GM10847 (cell line): ENCODE data around the gene FRAS1.

Experiments used
- POLR2A ChIP-seq: IDR thresholded peaks from 2 replicates; pipeline ENCODE4 v1.6.1; 2011; ENCODE audit not compliant: insufficient read length; ENCODE audit errors: extremely low read depth

FRAS1 gene

DNA sequence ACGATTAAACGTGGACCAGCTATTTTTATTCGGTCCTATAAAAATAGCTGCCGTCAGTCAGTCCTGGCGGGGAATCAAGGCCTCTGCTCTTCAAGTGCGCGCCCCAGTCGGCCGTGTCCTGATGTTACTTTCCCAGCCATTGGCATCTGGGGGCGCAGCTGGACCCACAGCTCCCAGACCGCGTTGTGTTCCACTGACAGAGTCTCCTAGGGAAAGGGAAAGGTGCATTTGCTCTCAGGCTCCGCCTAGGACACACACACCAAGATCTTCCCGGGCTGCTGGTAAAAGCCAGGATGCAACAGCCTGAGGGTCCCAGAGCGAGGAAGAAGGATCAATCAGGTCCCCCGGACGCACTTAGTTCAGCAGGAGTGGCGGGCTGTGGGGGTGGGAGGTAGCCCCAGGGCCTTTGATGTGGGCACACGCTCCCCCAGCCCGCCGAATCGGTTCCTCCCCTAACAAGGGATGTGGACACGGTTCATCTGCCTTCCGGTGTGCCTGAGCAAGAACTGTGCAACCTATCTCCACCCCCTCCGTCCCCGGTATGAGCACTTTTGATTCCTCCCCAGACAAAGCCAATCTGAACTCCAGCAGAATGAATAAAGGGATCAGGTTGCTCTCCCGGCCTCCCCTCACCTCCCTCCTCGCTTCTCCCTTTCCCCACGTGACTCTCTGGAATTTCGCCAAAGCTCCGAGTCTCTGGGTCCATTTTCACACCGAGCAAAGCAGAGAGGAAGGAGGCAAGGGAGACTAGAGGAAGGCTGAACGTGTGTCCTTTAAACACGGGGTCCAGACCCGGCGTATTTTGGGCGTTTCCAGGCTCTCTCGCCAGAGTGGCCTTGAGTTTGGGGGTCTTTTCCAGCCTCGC lies 626 bp upstream of the FRAS1 start:
- TF ChIP-seq POLR2A, result no peak

DNA sequence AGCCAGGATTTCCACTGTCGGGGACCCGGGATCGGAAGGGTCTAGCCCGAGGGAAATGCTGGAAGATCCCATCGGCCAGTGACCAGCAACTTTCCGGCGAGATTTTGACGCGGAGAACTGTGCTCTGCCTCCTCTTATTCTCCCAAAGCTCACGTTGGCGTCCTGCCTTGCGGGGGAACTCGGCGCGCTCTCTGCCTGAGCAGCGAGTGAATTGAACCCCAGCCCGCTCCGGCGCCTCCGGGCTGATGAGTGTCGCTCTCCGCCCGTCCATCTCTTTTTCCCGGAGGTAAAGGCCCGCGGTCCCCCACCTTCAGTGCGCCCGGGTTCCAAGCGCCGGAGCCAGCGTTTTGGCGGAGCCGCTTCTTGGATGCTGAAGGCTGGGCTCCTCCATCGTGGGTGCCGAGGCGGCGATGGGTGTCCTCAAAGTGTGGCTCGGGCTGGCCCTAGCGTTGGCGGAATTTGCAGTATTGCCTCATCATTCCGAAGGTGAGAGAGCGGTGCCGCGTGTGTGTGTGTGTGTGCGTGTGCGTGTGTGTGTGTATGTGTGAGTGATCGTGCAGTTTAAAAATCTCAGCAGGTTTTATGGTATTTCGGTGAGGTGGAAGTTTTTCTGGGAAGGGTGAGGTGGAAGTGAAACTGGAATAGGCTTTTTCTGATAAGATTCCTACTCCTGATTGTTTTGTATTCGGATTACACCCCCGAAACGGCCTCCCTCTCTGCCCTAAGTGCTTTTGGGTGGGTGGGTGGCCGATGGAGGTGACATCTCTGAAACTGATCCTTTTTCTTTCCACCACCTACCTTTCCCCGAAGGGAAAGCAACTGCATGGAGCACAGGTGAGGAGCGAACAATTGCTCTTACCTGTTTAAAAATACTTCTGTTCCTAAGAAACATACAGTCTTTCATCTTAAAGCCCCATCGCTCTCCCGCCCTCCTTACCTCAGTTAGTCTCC lies 752 bp downstream of the FRAS1 start:
- TF ChIP-seq POLR2A, result no peak

GRCh38 chr4:78058591-78059523 lies 1.7 kb downstream of the FRAS1 start:
- TF ChIP-seq POLR2A, result no peak

- no peak for TF ChIP-seq POLR2A
Measured at GRCh38 chr4:78059524-78059889, 2.4 kb downstream of the FRAS1 start.

DNA sequence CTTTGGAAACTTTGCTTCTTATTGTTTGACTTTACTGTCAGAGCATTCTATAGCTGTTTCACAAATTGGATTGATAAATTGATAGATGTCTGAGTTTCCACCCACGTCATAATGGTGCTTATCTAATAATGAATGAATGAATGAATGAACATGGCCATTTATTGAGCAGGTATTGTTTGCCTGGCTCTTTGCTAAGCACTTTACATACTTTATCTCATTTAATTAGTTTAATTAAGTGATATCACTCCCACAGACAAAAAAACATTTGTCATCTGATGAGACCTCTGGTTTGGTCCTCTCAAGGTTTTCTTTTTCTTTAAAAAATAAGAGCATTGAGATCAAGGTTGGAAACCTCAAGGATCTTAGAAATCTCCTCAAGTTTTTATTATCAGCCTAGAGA lies 2.8 kb downstream of the FRAS1 start:
- TF ChIP-seq POLR2A, result no peak

DNA sequence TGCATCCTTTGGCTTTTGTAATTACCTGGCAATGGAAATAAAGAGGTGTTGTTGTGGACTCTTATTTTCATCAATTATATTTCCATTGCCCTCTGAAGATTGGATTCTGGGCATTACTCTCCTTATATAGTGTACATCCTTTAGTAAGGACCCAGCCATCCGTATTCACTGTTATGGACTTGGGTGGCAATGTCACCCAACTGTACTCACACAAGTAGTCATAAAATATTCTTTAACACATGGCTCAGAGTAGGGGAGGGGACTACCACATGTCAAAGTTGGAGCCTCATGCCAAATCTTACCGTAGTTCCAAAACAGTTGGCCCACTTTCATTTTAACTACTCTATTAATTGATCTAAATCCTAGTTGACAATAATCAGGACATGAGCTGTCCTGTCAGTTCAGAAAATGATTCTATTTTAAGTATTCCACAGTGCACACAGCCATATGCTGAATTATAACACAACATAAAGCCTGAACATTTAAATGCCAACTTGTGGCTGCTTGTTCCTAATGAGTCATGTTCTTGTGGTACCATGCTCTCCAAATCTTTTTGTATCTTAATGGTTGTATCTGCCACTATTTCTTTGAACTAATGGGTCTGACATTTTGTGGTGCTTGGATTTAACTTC lies 4.9 kb downstream of the FRAS1 start:
- no peak for TF ChIP-seq POLR2A

DNA sequence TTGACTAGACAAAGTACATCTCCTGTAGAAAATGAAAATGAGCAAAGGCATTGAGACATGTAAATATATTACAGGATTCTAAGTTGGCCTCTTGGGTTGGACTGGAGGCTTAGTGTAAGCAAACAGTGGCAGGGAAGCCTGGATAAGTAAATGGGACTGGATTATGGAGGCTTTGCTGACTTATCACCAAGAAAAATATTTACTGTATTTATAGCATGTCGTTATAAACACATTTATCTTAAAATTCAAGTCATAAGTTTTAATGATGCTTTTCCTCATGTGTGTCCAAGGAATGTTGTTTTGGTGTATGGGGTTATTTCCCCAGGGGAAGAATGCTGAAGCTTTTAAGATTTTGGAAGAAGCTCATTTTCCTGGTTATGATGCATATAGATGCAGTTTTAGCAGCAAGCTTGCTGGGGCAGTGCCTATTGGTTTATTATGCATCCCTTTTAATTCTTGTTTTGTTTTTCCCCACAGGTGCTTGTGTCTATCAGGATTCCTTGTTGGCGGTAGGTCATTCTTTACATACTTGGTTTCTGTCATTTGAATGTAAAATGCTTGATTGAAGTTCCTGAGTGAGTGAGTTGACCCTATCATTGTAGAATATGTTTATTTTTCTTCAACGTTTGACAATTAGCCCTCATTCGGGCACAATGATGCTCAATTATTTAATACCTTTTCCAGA lies 8.5 kb downstream of the FRAS1 start:
- TF ChIP-seq POLR2A, result no peak

DNA sequence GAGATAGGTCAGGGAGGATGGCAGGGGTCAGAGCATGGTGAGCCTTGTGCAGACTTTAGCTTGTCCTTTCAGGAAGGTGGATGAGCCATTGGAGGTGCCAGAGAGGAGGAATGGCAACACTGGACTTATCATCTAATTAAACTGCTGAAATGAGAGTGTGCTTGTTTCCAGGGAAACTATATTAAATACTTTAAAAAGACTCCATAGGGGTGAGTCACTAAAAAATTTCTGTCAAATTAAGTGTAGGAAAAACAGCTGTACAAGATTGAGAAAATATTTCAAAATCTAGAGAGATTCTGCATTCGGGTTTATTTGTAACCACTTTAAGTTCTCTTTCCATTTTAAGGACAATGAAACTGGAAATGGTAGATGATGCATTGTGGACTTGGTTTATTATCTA lies 11.4 kb downstream of the FRAS1 start:
- no peak for TF ChIP-seq POLR2A

DNA sequence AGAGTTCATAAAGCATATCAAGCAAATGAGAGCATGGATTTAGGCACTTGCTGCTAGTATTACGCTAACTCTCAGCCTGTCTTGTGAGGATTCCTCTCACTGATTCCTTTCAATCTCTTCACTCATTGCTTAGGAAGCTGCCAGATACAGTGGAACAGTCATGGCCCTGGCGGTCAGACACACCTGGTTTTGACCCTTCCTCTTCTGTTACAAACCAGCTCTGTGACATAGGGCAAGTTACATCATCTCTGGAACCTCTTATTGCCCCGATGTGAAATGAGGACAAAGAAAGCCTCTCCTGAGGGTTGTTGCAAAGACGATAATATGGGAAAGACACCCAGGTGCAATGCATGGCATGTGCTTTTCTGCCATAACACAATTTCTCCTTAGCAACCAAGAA lies 12.2 kb downstream of the FRAS1 start:
- TF ChIP-seq POLR2A, result no peak

DNA sequence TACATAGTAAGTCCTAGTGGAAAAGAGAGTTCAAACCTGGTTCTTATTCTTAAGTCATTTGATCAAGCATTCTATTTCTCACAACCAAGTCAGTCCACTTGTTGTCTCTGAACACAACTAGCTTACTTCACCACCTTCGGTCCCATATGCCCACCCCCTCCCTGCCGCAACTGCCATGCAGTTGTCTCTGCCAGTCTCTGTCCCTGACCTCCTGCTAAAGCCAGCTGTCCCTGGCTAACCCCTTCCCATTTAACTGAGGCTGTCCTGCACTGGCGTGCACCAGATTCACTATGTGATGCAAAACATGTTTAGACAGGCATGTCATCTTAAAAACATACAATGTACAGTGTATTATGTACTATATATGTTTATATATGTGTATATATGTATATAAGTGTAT lies 12.7 kb downstream of the FRAS1 start:
- TF ChIP-seq POLR2A, result no peak

DNA sequence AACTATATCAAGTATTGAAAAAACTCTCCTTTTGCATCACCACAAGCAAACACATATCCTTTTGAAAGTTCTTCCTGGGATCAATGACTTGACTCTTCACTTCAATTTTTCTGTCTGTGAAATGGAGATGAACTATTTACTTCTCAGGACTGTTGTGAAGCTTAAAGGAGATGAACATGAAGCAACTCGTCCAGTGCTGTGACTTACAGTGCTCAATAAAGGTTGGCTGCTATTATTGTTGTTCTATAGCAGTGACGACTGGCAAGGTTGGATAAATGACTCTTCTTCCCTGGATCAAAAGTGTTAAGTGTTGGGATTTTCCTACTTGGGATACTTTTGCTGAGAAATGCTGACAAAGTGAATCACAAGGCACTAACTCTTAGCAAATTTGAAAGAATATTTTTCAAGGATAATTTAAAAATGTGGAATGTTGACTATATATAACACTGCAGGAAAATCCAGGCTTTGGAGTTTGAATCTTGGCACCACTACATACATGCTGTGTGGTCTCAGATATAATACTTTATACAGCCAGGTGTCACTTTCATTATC lies 13.7 kb downstream of the FRAS1 start:
- TF ChIP-seq POLR2A, result no peak

- TF ChIP-seq POLR2A, result no peak
Measured at GRCh38 chr4:78074759-78075158, 17.6 kb downstream of the FRAS1 start.

DNA sequence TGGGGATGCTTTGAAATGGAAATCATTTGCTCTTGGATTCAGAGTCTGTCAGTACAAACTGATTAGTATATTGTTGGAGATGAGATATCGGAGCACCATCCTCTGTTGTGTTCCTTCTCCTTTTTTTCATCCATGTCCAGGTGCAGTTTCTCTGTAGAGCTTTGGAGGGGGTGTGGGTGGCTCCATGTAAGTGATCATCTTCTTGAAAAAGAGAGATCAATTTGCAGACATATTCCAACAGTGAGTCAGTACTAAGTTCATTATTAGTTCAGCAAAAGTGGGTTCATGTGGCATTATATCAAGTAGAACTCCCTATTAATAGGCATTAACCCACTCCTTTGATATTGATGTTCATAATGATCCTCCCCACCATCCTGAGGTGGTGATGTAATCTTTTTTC lies 18.9 kb downstream of the FRAS1 start:
- no peak for TF ChIP-seq POLR2A

DNA sequence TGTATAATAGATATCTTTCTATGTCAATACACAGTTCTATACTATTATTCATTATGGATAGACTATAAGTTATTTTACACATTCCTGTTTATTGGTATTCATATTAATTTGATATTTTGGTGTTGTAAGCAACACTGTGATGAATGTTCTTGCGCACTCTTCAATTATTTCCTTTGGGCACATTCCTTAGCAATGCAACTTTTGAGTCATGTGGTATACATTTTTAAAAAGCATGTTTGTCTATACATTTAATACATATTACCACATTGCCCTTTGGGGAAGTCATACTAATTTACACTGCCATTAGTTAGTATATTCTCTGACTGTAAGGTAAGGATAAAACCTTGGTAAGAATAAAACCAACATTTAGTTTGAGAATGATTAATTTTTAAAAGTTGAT lies 21.0 kb downstream of the FRAS1 start:
- TF ChIP-seq POLR2A, result no peak
